Epithelial cell of esophagus (primary cell): ENCODE data around the gene LIN7C.

Experiments
- DNase-seq: peaks from one replicate; pipeline ENCODE4 v3.0.0; 2010; ENCODE audit warnings: low read depth
- H3K4me3 ChIP-seq: 2 replicates; pipeline ENCODE4 v1.5.1; 2011; ENCODE audit warnings: mild to moderate bottlenecking, low read length, control low read depth
- CTCF ChIP-seq: IDR thresholded peaks from 2 replicates; pipeline ENCODE4 v1.5.1; 2011; ENCODE audit warnings: low read depth, mild to moderate bottlenecking, low read length, control low read depth, inconsistent platforms; ENCODE audit not compliant: insufficient read depth; ENCODE audit errors: missing control alignments

Gene LIN7C

GRCh38 chr11:27485930-27486773, 20.4 kb downstream of the LIN7C start:
- TF ChIP-seq CTCF: peak; percentile 83
- peak; percentile 64 for DNase-seq
- no peak overlapping the region for H3K4me3 ChIP-seq

- no peak for TF ChIP-seq CTCF
- DNase-seq: no peak
- H3K4me3 ChIP-seq: no peak overlapping the region
Observed at GRCh38 chr11:27482793-27483192, 23.8 kb downstream of the LIN7C start.

GRCh38 chr11:27481992-27482391, 24.6 kb downstream of the LIN7C start:
- TF ChIP-seq CTCF: no peak
- H3K4me3 ChIP-seq: no peak overlapping the region

GRCh38 chr11:27477831-27478230, 28.7 kb downstream of the LIN7C start:
- TF ChIP-seq CTCF: no peak
- no peak for DNase-seq
- no peak overlapping the region for H3K4me3 ChIP-seq

More at GRCh38 chr11:27481992-27482391, 24.6 kb downstream of the LIN7C start:
- DNase-seq: no peak

- DNase-seq: no peak
- no peak for TF ChIP-seq CTCF
- no peak overlapping the region for H3K4me3 ChIP-seq
Observed at GRCh38 chr11:27477243-27477642, 29.3 kb downstream of the LIN7C start.

- TF ChIP-seq CTCF: no peak
- no peak overlapping the region for H3K4me3 ChIP-seq
Observed at GRCh38 chr11:27475622-27476021, 30.9 kb downstream of the LIN7C start.

GRCh38 chr11:27473017-27473406, 33.6 kb downstream of the LIN7C start:
- H3K4me3 ChIP-seq: peak overlapping the region; percentile 81
- no peak for DNase-seq

More at GRCh38 chr11:27475622-27476021, 30.9 kb downstream of the LIN7C start:
- DNase-seq: no peak

More at GRCh38 chr11:27473017-27473406, 33.6 kb downstream of the LIN7C start:
- no peak for TF ChIP-seq CTCF
